Inflammatory macrophage treated with lipopolysaccharide for 1 hour (primary cell): ENCODE measurements around the gene TIMM44.
A peak's percentile ranks its signal among the peaks of the same experiment; 100 is the strongest.

Source experiments
- DNase-seq, 2 donors: peaks; one replicate each; pipeline ENCODE4 v3.0.0-alpha.2; 2020 to 2022

Gene TIMM44

GRCh38 chr19:7912144-7912696, 31.2 kb downstream of the TIMM44 start:
- no peak for DNase-seq

GRCh38 chr19:7911508-7912143, 31.8 kb downstream of the TIMM44 start:
- no peak for DNase-seq

GRCh38 chr19:7910321-7911161, 32.9 kb downstream of the TIMM44 start:
- no peak for DNase-seq

GRCh38 chr19:7909471-7910067, 33.9 kb downstream of the TIMM44 start:
- no peak for DNase-seq

GRCh38 chr19:7908742-7909461, 34.6 kb downstream of the TIMM44 start:
- DNase-seq: no peak

GRCh38 chr19:7908078-7908699, 35.3 kb downstream of the TIMM44 start:
- DNase-seq: no peak

GRCh38 chr19:7907544-7907943, 35.9 kb downstream of the TIMM44 start:
- no peak for DNase-seq

- DNase-seq: no peak
Observed at GRCh38 chr19:7907122-7907521, 36.3 kb downstream of the TIMM44 start.

- no peak for DNase-seq
Observed at GRCh38 chr19:7905859-7906258, 37.6 kb downstream of the TIMM44 start.

- DNase-seq: no peak
Observed at GRCh38 chr19:7905268-7905667, 38.2 kb downstream of the TIMM44 start.

GRCh38 chr19:7904074-7905020, 39.1 kb downstream of the TIMM44 start:
- DNase-seq: peak; percentile 32 to 54

GRCh38 chr19:7903244-7904073, 40.0 kb downstream of the TIMM44 start, which contains the start of gene MAP2K7:
Gene MAP2K7 (plus strand): TSS chr19:7903877. CDS start chr19:7903945, 68 bp downstream.
- DNase-seq: peak; percentile 98 to 100

GRCh38 chr19:7902796-7903243, 40.6 kb downstream of the TIMM44 start:
- DNase-seq: no peak

GRCh38 chr19:7901337-7901736, 42.1 kb downstream of the TIMM44 start:
- DNase-seq: no peak

- DNase-seq: no peak
Observed at GRCh38 chr19:7900931-7901330, 42.5 kb downstream of the TIMM44 start.

- no peak for DNase-seq
Observed at GRCh38 chr19:7900401-7900870, 43.0 kb downstream of the TIMM44 start.

GRCh38 chr19:7899751-7900378, 43.6 kb downstream of the TIMM44 start:
- no peak for DNase-seq

- DNase-seq: no peak
Observed at GRCh38 chr19:7898967-7899366, 44.5 kb downstream of the TIMM44 start.

GRCh38 chr19:7897292-7897691, 46.2 kb downstream of the TIMM44 start:
- no peak for DNase-seq
